GOT3 (cell line): ENCODE results near the gene SLIT3.

Experiments
- DNase-seq: peaks from one replicate; lab custom pipeline; 2025; ENCODE audit warnings: mixed read lengths; lab: John Stamatoyannopoulos, UW

SLIT3 gene

GRCh38 chr5:168702511-168702910, 598.4 kb downstream of the SLIT3 start:
- no peak for DNase-seq

- no peak for DNase-seq
Measured at GRCh38 chr5:168701641-168702040, 599.3 kb downstream of the SLIT3 start.

GRCh38 chr5:168699002-168699401, 601.9 kb downstream of the SLIT3 start:
- no peak for DNase-seq

- DNase-seq = no peak
Measured at GRCh38 chr5:168697034-168697720, 603.8 kb downstream of the SLIT3 start.

- no peak for DNase-seq
Measured at GRCh38 chr5:168696611-168697010, 604.3 kb downstream of the SLIT3 start.

- DNase-seq = no peak
Measured at GRCh38 chr5:168695301-168695835, 605.6 kb downstream of the SLIT3 start.

GRCh38 chr5:168694289-168694688, 606.6 kb downstream of the SLIT3 start:
- no peak for DNase-seq

- DNase-seq = no peak
Measured at GRCh38 chr5:168693883-168694282, 607.1 kb downstream of the SLIT3 start.

- DNase-seq = no peak
Measured at GRCh38 chr5:168693297-168693696, 607.6 kb downstream of the SLIT3 start.

- DNase-seq = no peak
Measured at GRCh38 chr5:168691891-168692290, 609.0 kb downstream of the SLIT3 start.

GRCh38 chr5:168689260-168689659, 611.7 kb downstream of the SLIT3 start:
- DNase-seq = no peak

- no peak for DNase-seq
Measured at GRCh38 chr5:168686837-168687236, 614.1 kb downstream of the SLIT3 start.

GRCh38 chr5:168685566-168685965, 615.4 kb downstream of the SLIT3 start:
- DNase-seq = no peak

- DNase-seq = no peak
Measured at GRCh38 chr5:168683927-168684295, 617.0 kb downstream of the SLIT3 start.

GRCh38 chr5:168683247-168683926, 617.6 kb downstream of the SLIT3 start:
- DNase-seq = no peak

- no peak for DNase-seq
Measured at GRCh38 chr5:168681556-168682183, 619.3 kb downstream of the SLIT3 start.

GRCh38 chr5:168680395-168680794, 620.5 kb downstream of the SLIT3 start:
- no peak for DNase-seq

GRCh38 chr5:168679515-168679920, 621.4 kb downstream of the SLIT3 start:
- DNase-seq = no peak

- no peak for DNase-seq
Measured at GRCh38 chr5:168676501-168676900, 624.4 kb downstream of the SLIT3 start.

- DNase-seq = no peak
Measured at GRCh38 chr5:168675883-168676408, 625.0 kb downstream of the SLIT3 start.

GRCh38 chr5:168674893-168675482, 626.0 kb downstream of the SLIT3 start:
- no peak for DNase-seq

- no peak for DNase-seq
Measured at GRCh38 chr5:168672888-168673287, 628.1 kb downstream of the SLIT3 start.
